COLO668 (cell line): Measurements from ENCODE around the gene CP.

ENCODE experiments used
- DNase-seq: peaks from one replicate; lab custom pipeline; 2025; ENCODE audit not compliant: unreplicated experiment; lab: John Stamatoyannopoulos, UW

The CP gene

GRCh38 chr3:149128821-149129220 is 92.8 kb downstream of the CP start:
- DNase-seq = no peak

- no peak for DNase-seq
Measured at GRCh38 chr3:149122721-149123578, 98.7 kb downstream of the CP start.
